NCI-H446 treated with DMSO at 0.1 percent for 48 hours (cell line): Measurements from ENCODE around the gene ABCB8.

Experiments used
- DNase-seq: peaks from one replicate; lab custom pipeline; 2025; lab: John Stamatoyannopoulos, UW

The ABCB8 gene

GRCh38 chr7:151087245-151088018 is 59.2 kb downstream of the ABCB8 start:
- DNase-seq = no peak

DNA sequence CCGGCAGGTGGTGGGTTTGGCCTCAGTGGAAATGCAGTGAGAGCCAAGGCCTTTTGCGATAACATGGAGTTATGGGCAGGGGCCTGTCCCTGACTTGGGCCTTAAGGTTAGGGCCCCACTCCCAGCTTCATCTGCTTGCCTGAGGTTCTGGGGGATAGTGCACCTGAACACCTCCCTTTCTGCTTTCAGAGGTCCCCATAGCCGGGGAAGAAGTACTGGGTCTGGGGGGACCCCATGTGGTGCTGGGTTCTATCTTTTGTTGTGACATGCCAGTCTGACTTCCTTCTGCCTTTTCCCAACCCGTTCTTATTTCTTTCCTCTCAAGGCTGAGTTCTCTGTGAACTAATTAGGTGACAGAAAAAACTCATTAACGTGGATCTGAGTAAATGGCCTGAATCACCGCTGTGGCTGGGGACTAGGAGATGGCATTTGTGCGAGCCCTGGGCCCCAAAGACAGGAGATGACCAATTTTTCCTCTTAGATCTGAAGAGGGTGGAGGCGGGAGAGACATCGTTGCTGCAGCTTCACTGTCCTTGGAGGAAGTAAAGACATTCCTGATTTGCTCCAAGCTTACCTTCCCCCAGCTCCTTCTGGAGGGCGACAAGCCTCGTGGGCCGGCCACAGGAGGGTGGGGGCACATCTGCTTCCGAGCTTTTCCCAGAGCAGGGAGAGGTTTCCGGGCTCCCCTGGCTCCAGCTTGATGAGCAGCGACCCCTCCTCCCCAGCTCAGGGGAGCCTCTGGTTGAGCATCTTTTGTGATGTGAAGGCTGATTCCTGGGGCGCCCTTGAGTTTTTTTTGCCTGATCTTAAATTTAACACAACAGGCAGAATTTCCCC is 60.0 kb downstream of the ABCB8 start:
- DNase-seq = no peak

GRCh38 chr7:151088856-151089699 is 60.8 kb downstream of the ABCB8 start:
- DNase-seq = no peak

DNA sequence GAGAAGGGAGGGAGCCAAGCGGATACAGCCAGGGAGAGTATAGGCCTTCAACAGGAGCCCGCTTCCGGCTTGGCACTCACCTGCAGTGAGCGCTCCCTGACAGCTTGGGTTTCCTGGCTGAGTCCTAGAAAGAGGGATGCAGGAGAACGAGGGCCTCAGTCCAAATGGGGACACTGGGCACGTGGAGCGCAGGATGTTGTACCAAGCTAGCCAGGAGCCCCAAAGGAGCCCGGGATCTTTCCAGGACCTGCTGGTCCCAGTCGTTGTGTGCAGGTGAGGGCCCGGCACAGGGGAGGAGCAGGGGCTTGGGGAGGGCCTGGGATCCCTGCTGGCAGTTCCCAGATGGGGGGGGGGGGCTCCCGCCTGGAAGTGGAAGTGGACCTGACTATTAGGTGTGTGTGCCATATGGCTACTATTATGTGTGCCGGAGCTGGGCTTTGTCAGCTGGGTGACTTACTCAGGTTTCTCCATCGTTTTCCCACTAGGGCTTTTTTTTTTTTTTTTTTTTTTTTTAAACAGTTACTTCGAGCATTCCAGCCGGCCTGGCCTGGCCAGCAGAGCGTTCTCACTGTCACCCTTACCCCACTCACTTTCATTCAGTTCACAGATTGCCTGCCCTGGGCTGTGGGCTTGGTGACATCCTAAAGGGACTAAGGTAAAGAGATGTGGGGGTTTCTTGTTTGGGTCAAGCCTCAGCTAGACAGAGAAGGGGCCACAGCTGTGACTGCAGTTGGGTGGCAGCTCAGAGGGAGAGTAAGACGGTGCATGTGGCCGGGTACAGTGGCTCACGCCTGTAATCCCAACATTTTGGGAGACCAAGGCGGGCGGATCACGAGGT is 61.9 kb downstream of the ABCB8 start:
- DNase-seq = no peak

DNA sequence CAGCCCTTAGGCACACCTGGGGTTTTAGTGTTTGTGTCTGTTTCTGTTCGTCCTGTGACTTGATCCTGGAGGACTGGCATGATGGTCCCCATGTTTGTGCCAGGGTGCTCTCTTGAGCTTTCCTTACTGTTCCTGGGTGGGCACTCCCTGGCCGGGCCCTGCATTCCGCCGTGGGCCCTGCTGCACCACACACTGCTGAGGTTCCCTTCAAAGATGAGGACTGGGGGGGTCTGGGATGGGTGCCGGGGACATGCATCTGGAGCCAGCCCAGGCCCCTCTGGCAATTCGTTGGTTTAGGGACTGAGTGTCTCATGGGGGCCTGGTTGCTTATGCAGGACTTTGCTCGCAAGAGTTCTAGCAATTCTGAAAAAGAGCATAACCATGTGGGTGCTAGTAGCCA is 62.8 kb downstream of the ABCB8 start:
- DNase-seq = no peak

DNA sequence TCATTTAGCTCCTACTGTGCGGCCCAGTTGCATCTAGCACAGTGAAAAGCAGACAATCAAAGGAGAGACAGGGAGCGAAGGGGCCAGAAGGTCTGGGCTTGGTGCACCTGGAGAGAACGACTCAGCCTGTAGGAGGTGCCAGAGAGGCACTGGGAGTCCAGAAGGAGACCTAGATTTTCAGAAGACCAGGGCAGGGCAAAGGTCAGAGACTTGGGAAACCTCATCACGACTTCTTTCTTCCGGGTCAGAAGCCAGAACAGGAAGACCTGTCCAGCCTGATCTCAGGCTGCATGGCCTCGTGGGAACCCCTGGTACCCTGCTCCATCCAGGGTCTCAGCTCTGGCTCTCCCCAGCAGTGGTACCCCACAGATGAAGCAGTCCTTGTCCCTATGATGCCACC is 63.2 kb downstream of the ABCB8 start:
- no peak for DNase-seq

DNA sequence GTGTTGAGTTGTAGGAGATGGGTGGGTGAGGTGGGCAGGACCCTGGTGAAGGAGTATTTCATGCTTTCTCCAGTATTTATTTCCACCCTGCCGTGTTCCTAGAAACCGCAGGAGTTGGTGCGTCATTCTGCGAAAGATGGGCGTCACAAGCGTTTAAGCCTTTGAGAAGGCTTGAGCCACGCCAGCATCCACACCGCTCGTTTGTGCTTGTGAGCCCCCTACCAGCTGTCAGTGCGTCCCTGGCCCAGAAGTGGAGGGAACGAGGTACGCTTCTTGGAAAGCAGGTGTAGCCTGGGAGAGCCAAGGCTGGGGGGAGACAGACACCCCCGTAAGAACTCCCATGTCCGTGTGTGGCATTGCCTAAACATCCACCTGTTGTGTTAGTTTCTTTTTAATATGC is 63.7 kb downstream of the ABCB8 start:
- DNase-seq = no peak

DNA sequence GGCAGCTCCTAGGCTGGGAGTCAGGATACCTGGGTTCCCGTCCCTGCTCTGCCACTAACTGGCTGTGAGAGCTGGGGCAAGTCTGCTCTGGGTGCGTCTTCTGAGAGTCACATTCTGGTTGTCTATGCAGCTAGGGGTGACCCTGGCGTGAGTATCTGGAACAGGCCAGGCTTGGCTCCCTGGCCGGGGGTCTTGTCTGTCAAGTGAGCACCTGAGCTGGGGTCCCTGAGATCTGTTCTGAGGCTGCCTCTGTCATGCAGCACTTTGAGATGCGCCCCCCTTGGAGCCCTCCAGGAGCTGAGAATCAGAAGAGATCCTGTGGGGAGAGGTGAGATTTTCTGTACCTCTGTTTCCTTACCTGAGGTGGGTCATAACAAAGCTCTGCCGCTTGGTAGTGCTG is 65.5 kb downstream of the ABCB8 start:
- DNase-seq = no peak

DNA sequence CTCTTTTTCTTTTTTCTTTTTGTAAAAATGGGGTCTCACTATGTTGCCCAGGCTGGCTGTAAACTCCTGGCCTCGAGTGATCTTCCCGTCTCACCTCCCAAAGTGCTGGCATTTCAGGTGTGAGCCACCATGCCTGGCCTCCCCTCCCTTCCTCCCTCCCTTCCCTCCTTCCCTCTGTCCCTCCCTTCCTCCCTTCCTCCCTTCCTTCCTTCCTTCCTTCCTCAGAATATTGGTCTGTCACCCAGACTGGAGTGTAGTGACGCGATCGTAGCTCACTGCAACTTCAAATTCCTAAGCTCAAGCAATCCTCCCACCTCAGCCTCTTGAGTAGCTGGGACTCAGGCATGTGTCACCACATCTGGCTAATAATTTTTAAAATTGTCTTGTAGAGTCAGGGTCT is 66.4 kb downstream of the ABCB8 start:
- DNase-seq = no peak

GRCh38 chr7:151095123-151095797 is 67.0 kb downstream of the ABCB8 start:
- no peak for DNase-seq

DNA sequence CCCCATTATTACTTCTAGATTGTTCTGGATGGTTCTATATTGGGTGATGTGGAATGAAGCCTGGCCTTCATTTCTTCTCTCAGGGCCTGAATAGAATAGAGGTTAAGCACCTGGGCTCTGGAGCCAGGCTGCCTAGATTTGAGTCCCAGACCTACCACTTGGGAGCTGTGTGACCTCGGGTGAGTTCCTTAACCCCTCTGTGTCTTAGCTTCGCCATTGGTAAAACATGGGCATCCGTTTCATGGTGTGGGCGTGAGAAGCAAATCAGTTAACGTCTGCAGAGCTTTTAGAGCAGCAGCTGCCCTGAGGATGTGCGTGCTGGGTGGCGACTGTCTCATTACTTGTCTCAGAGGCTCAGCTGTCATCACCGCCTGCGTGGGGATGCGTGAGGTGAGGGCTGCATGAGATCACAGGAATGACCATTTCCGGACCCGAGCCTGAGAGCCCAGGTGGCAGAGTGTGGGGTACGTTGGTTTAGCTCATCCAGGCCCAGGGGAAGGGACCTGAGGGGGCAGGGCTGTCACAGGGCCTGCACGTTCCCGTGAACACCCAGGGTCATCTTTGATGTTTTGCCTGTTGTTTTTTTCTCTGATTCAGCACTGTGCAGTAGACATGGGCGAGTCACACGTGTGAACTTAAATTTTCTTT is 67.7 kb downstream of the ABCB8 start:
- no peak for DNase-seq
